ENCODE results near the gene NIBAN1. TPM values are rescaled to one million over a fixed set of nuclear protein-coding genes. Genes with fewer than 3 reads are reported as not detected.

Gene NIBAN1
- total RNA-seq, 1 experiment from 2014 or later, result 8.1 TPM

- TF ChIP-seq, protein P1, sequence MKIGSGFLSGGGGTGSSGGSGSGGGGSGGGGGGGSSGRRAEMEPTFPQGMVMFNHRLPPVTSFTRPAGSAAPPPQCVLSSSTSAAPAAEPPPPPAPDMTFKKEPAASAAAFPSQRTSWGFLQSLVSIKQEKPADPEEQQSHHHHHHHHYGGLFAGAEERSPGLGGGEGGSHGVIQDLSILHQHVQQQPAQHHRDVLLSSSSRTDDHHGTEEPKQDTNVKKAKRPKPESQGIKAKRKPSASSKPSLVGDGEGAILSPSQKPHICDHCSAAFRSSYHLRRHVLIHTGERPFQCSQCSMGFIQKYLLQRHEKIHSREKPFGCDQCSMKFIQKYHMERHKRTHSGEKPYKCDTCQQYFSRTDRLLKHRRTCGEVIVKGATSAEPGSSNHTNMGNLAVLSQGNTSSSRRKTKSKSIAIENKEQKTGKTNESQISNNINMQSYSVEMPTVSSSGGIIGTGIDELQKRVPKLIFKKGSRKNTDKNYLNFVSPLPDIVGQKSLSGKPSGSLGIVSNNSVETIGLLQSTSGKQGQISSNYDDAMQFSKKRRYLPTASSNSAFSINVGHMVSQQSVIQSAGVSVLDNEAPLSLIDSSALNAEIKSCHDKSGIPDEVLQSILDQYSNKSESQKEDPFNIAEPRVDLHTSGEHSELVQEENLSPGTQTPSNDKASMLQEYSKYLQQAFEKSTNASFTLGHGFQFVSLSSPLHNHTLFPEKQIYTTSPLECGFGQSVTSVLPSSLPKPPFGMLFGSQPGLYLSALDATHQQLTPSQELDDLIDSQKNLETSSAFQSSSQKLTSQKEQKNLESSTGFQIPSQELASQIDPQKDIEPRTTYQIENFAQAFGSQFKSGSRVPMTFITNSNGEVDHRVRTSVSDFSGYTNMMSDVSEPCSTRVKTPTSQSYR (CRISPR knock-in tag; IDR thresholded peaks at IDR 0.05), result no peak
These were observed 1.8 kb downstream of the NIBAN1 start (continued) for GRCh38 chr1:184972315-184973055.

DNA sequence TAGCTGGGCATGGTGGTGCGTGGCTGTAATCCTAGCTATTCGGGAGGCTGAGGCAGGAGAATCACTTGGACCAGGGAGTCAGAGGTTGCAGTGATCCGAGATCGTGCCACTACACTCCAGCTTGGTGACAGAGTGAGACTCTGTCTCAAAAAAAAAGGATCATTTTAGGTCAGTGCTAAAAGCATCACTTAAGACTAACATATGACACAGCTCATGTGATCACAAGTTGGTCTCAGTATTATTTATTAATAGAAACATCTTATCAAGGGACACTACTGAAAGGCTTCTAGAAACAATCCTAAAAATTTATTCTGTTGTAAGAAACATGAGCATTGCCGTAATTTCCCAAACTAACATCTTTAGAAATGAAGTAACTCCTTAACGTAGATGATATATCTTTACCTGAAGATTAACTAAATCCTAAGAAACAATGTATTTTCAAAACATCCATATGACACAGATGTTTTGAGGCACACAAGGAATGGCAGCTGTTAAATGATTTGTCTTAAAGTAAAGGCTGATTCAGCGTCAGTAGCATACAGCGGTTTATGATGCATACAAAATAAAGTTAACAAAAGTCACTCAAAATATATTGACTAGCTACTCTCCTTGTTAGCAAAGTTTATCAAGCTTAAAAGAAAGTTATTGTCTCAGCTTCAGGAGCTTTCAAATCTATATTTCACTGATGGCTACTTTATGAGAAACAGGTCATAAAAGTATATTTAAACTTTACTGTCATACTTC, 2.6 kb downstream of the NIBAN1 start:
- Mint-ChIP-seq H3K9me3 (no peaks in the 10 kb centered on the region), H3K27me3 (ENCODE audit: low read depth) (peaks cover 52% of the 10 kb centered on the region), H3K36me3 (no peaks in the 10 kb centered on the region), H3K4me3 (no peak overlapping the region), H3K27ac (no peak overlapping the region), H3K4me1 (peaks cover 8% of the 10 kb centered on the region)
- TF ChIP-seq NFATC4 (CRISPR knock-in tag; IDR thresholded peaks at IDR 0.05) (no peak), ELF4 (CRISPR knock-in tag; IDR thresholded peaks at IDR 0.05; ENCODE audit: low read depth) (no peak), TCF7 (CRISPR knock-in tag; IDR thresholded peaks at IDR 0.05; ENCODE audit: low read depth) (no peak), SP1 (CRISPR knock-in tag; conservative IDR thresholded peaks at IDR 0.05) (no peak), TEAD1 (CRISPR knock-in tag; IDR thresholded peaks at IDR 0.05) (no peak), EMX1 (CRISPR knock-in tag; IDR thresholded peaks at IDR 0.05) (no peak), JAZF1 (CRISPR knock-in tag; IDR thresholded peaks at IDR 0.05) (no peak), TP53 (CRISPR knock-in tag; IDR thresholded peaks at IDR 0.05) (no peak), MAX (CRISPR knock-in tag; IDR thresholded peaks at IDR 0.05) (no peak), JUN (CRISPR knock-in tag; IDR thresholded peaks at IDR 0.05) (no peak), PREB (CRISPR knock-in tag; IDR thresholded peaks at IDR 0.05; ENCODE audit: borderline replicate concordance) (no peak), ZNF232 (CRISPR knock-in tag; IDR thresholded peaks at IDR 0.05) (no peak), IRF1 (CRISPR knock-in tag; IDR thresholded peaks at IDR 0.05) (no peak)
- TF ChIP-seq, protein P2, sequence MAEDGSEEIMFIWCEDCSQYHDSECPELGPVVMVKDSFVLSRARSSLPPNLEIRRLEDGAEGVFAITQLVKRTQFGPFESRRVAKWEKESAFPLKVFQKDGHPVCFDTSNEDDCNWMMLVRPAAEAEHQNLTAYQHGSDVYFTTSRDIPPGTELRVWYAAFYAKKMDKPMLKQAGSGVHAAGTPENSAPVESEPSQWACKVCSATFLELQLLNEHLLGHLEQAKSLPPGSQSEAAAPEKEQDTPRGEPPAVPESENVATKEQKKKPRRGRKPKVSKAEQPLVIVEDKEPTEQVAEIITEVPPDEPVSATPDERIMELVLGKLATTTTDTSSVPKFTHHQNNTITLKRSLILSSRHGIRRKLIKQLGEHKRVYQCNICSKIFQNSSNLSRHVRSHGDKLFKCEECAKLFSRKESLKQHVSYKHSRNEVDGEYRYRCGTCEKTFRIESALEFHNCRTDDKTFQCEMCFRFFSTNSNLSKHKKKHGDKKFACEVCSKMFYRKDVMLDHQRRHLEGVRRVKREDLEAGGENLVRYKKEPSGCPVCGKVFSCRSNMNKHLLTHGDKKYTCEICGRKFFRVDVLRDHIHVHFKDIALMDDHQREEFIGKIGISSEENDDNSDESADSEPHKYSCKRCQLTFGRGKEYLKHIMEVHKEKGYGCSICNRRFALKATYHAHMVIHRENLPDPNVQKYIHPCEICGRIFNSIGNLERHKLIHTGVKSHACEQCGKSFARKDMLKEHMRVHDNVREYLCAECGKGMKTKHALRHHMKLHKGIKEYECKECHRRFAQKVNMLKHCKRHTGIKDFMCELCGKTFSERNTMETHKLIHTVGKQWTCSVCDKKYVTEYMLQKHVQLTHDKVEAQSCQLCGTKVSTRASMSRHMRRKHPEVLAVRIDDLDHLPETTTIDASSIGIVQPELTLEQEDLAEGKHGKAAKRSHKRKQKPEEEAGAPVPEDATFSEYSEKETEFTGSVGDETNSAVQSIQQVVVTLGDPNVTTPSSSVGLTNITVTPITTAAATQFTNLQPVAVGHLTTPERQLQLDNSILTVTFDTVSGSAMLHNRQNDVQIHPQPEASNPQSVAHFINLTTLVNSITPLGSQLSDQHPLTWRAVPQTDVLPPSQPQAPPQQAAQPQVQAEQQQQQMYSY (CRISPR knock-in tag; IDR thresholded peaks at IDR 0.05), result no peak
- DNase-seq (ENCODE audit: low spot score) (no peak), ATAC-seq (no peak)
- ChIA-PET POLR2A (no interaction called here), CTCF (interaction anchor here (1.4 to 3.2 kb wide), 2 partner anchors 11 to 166 kb away, joined by 5 to 13 read pairs; no protein-coding TSS in a partner anchor)
